Measurements from ENCODE around the gene CLMP.

GRCh38 chr11:123190518-123190917, 4.5 kb downstream of the CLMP start:
- no peak for TF ChIP-seq CTCF (IDR thresholded peaks at IDR 0.05; ENCODE audit: extremely low read depth in 1 of 2, insufficient read depth in 1 of 2, low read depth in 1 of 2, low read length in 2 of 2)
- no peak for TF ChIP-seq JUN (IDR thresholded peaks at IDR 0.05; ENCODE audit: borderline replicate concordance, insufficient read depth, insufficient read length, low read depth)
- TF ChIP-seq POLR2A (IDR thresholded peaks at IDR 0.05; ENCODE audit: low read depth, low read length) = no peak
- no peak for TF ChIP-seq EZH2 (IDR thresholded peaks at IDR 0.05; ENCODE audit: borderline replicate concordance, low read depth, low read length, severe bottlenecking)
- no peak for TF ChIP-seq POLR2AphosphoS5 (IDR thresholded peaks at IDR 0.05; ENCODE audit: insufficient read depth, low read depth, low read length)
- TF ChIP-seq MAX (IDR thresholded peaks at IDR 0.05; ENCODE audit: insufficient read depth, insufficient read length) = no peak
- no peak for TF ChIP-seq GATA2 (IDR thresholded peaks at IDR 0.05; ENCODE audit: insufficient read depth, insufficient read length, low read depth, low read length)
- TF ChIP-seq MYC (IDR thresholded peaks at IDR 0.05; ENCODE audit: low read depth, low read length) = no peak
- TF ChIP-seq FOS (IDR thresholded peaks at IDR 0.05; ENCODE audit: borderline replicate concordance, insufficient read depth, low read length) = no peak
